HepG2 (cell line): ENCODE data around the gene MYO1C. TPM values are rescaled to one million over a fixed set of nuclear protein-coding genes. Genes with fewer than 3 reads are reported as not detected.

Source experiments
- CCDC6 ChIP-seq: sonication (generic); formaldehyde crosslinking; IDR thresholded peaks from 2 replicates; pipeline ENCODE4 v1.8.1; 2022; ENCODE audit warnings: mild to moderate bottlenecking, missing genetic modification reagents, moderate library complexity
- DNMT1 ChIP-seq: sonication (generic); formaldehyde crosslinking; IDR thresholded peaks from 2 replicates; pipeline ENCODE4 v1.5.1; 2020; ENCODE audit warnings: mild to moderate bottlenecking, missing genetic modification reagents
- GABPA ChIP-seq, 2 experiments: IDR thresholded peaks; 2 replicates each; pipeline ENCODE4 v1.6.1; 2011 to 2016; ENCODE audit warnings: low read depth in 2 of 2, low read length in 1 of 2, missing biosample characterization in 1 of 2, missing genetic modification characterization in 1 of 2
- JUN ChIP-seq: sonication (generic); formaldehyde crosslinking; IDR thresholded peaks from 2 replicates; pipeline ENCODE4 v1.4.0; 2020; ENCODE audit warnings: mild to moderate bottlenecking, missing genetic modification reagents
- KDM2A ChIP-seq: sonication (generic); formaldehyde crosslinking; IDR thresholded peaks from 2 replicates; pipeline ENCODE4 v1.4.0; 2020; ENCODE audit warnings: low read depth, missing genetic modification reagents, borderline replicate concordance
- KLF6 ChIP-seq: IDR thresholded peaks from 2 replicates; pipeline ENCODE4 v1.8.0; 2016; ENCODE audit warnings: missing biosample characterization, missing genetic modification reagents
- NBN ChIP-seq: fragments of 450-650 bp; conservative IDR thresholded peaks from 2 replicates; pipeline ENCODE4 v1.6.1; 2017
- TBX2 ChIP-seq: sonication (generic); formaldehyde crosslinking; IDR thresholded peaks from 2 replicates; pipeline ENCODE4 v1.5.0; 2020; ENCODE audit warnings: missing genetic modification reagents, mild to moderate bottlenecking, borderline replicate concordance
- ZNF34 ChIP-seq: sonication (generic); formaldehyde crosslinking; IDR thresholded peaks from 2 replicates; pipeline ENCODE4 v1.4.0; 2020; ENCODE audit warnings: mild to moderate bottlenecking, missing genetic modification reagents, borderline replicate concordance
- ZNF441 ChIP-seq: sonication (generic); formaldehyde crosslinking; IDR thresholded peaks from 2 replicates; pipeline ENCODE4 v1.7.0; 2021; ENCODE audit warnings: missing genetic modification reagents, borderline replicate concordance
- ZNF605 ChIP-seq: sonication (generic); formaldehyde crosslinking; IDR thresholded peaks from 2 replicates; pipeline ENCODE4 v1.8.0; 2022; ENCODE audit warnings: mild to moderate bottlenecking, missing genetic modification reagents
- polyA plus RNA-seq, 8 experiments: library from polyadenylated mRNA; depleted of rRNA in 3 of 8; stranded (reverse) in 7 of 8; unstranded in 1 of 8; fragments of >200 nt; fragmentation: Illumina TruSeq in 4 of 8; extraction: Trizol in 4 of 8; gene quantifications; 2 replicates each; pipeline versions ENCODE4 v1.2.1 to v1.2.3, GENCODE V29; 2011 to 2016; ENCODE audit warnings: low read depth in 4 of 8, missing spikeins in 1 of 8, mixed read lengths in 1 of 8; ENCODE audit not compliant: insufficient read depth in 1 of 8
- total RNA-seq, 5 experiments: library from RNA; depleted of rRNA; stranded (reverse); fragments of >200 nt; fragmentation: Illumina TruSeq; extraction: Trizol; gene quantifications; 2 replicates each; pipeline ENCODE4 v1.2.3, GENCODE V29; 2016; ENCODE audit warnings: low read depth in 1 of 5
- TF ChIP-seq, protein P1 (sequence below): IDR thresholded peaks from 2 replicates; pipeline ENCODE4 v1.6.1; 2016; ENCODE audit warnings: low read depth, missing genetic modification reagents, missing compliant biosample characterization
- TF ChIP-seq, protein P2 (sequence below): sonication (generic); formaldehyde crosslinking; IDR thresholded peaks from 2 replicates; pipeline ENCODE4 v1.4.0; 2020; ENCODE audit warnings: missing genetic modification reagents, borderline replicate concordance
- TF ChIP-seq, protein P3 (sequence below): sonication (generic); formaldehyde crosslinking; IDR thresholded peaks from 2 replicates; pipeline ENCODE4 v1.8.1; 2022; ENCODE audit warnings: low read depth, mild to moderate bottlenecking, missing genetic modification reagents
- TF ChIP-seq, protein P4 (sequence below): sonication (generic); formaldehyde crosslinking; IDR thresholded peaks from 2 replicates; pipeline ENCODE4 v1.4.0; 2020; ENCODE audit warnings: low read depth, mild to moderate bottlenecking, missing genetic modification reagents

The MYO1C gene
- total and polyA plus RNA-seq, 2 of the 13 experiments (the other 11 are each of a cell fraction or from before 2014, with no cell fraction given), result 22.7 to 40.8 TPM

DNA sequence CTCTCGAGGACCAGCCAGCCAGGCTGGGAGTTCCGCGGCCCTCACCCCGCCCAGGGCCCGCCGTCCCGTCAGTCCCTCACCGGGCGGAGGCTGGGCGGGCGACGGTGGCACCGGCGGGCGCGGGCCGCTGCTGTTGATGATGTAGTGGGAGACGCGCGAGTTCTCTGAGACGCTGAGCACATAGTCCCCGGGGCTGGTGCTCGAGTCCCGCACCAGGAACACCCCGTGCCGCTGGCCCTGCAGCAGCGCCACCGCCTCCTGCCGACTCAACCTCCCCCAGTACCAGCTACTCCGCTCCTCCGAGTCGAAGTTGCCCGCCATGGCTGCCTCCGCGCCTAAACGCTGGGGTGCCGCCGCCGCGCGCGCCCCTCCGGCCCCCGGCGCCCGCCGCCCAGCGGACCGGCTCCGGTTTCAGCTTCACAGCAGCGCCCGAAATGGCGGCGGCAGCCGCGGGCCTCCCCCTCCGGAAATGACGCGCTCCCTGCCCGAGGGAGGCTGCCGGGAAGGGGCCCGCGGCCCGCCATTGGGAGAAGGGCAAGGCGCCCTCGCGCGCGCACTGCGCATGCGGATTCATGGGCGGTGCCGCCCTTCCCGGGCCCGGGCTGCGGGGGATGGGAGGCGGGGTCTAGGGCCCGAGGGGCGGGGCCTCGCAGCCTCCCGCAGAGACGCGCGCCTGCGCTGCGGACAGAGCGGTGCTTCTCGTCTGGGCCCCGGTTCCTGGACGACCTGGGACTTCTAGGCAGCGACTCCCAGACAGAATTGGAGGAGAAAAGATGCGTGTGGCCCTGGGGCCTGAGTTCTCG lies 36.5 kb downstream of the MYO1C start, which contains the start of gene CRK (continued):
- TF ChIP-seq, protein P1, sequence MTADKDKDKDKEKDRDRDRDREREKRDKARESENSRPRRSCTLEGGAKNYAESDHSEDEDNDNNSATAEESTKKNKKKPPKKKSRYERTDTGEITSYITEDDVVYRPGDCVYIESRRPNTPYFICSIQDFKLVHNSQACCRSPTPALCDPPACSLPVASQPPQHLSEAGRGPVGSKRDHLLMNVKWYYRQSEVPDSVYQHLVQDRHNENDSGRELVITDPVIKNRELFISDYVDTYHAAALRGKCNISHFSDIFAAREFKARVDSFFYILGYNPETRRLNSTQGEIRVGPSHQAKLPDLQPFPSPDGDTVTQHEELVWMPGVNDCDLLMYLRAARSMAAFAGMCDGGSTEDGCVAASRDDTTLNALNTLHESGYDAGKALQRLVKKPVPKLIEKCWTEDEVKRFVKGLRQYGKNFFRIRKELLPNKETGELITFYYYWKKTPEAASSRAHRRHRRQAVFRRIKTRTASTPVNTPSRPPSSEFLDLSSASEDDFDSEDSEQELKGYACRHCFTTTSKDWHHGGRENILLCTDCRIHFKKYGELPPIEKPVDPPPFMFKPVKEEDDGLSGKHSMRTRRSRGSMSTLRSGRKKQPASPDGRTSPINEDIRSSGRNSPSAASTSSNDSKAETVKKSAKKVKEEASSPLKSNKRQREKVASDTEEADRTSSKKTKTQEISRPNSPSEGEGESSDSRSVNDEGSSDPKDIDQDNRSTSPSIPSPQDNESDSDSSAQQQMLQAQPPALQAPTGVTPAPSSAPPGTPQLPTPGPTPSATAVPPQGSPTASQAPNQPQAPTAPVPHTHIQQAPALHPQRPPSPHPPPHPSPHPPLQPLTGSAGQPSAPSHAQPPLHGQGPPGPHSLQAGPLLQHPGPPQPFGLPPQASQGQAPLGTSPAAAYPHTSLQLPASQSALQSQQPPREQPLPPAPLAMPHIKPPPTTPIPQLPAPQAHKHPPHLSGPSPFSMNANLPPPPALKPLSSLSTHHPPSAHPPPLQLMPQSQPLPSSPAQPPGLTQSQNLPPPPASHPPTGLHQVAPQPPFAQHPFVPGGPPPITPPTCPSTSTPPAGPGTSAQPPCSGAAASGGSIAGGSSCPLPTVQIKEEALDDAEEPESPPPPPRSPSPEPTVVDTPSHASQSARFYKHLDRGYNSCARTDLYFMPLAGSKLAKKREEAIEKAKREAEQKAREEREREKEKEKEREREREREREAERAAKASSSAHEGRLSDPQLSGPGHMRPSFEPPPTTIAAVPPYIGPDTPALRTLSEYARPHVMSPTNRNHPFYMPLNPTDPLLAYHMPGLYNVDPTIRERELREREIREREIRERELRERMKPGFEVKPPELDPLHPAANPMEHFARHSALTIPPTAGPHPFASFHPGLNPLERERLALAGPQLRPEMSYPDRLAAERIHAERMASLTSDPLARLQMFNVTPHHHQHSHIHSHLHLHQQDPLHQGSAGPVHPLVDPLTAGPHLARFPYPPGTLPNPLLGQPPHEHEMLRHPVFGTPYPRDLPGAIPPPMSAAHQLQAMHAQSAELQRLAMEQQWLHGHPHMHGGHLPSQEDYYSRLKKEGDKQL, result no peak
- peak; percentile 57; the same call in 1 of the 2 replicates for TF ChIP-seq JUN
- peak; percentile 65; the same call in 1 of the 2 replicates for TF ChIP-seq CCDC6
- no peak for TF ChIP-seq DNMT1
- 0 out of 2 replicates have a peak, but pooled peaks have one; percentile 34 for TF ChIP-seq KLF6 (CRISPR knock-in tag)
- TF ChIP-seq TBX2, result 0 out of 2 replicates have a peak, but pooled peaks have one; percentile 34
- TF ChIP-seq, protein P2, sequence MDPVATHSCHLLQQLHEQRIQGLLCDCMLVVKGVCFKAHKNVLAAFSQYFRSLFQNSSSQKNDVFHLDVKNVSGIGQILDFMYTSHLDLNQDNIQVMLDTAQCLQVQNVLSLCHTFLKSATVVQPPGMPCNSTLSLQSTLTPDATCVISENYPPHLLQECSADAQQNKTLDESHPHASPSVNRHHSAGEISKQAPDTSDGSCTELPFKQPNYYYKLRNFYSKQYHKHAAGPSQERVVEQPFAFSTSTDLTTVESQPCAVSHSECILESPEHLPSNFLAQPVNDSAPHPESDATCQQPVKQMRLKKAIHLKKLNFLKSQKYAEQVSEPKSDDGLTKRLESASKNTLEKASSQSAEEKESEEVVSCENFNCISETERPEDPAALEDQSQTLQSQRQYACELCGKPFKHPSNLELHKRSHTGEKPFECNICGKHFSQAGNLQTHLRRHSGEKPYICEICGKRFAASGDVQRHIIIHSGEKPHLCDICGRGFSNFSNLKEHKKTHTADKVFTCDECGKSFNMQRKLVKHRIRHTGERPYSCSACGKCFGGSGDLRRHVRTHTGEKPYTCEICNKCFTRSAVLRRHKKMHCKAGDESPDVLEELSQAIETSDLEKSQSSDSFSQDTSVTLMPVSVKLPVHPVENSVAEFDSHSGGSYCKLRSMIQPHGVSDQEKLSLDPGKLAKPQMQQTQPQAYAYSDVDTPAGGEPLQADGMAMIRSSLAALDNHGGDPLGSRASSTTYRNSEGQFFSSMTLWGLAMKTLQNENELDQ (CRISPR knock-in tag), result no peak
- TF ChIP-seq ZNF605 (CRISPR knock-in tag), result no peak
- no peak for TF ChIP-seq NBN
- TF ChIP-seq ZNF34, result 0 out of 2 replicates have a peak, but pooled peaks have one; percentile 10
- peak; percentile 90 for TF ChIP-seq GABPA (IDR thresholded peaks at IDR 0.05; ENCODE audit: low read depth, low read length)
- peak; percentile 90 for TF ChIP-seq GABPA (CRISPR knock-in tag; IDR thresholded peaks at IDR 0.05; ENCODE audit: low read depth)
- TF ChIP-seq ZNF441 (CRISPR knock-in tag), result no peak; the same call in 1 of the 2 replicates
- TF ChIP-seq, protein P3, sequence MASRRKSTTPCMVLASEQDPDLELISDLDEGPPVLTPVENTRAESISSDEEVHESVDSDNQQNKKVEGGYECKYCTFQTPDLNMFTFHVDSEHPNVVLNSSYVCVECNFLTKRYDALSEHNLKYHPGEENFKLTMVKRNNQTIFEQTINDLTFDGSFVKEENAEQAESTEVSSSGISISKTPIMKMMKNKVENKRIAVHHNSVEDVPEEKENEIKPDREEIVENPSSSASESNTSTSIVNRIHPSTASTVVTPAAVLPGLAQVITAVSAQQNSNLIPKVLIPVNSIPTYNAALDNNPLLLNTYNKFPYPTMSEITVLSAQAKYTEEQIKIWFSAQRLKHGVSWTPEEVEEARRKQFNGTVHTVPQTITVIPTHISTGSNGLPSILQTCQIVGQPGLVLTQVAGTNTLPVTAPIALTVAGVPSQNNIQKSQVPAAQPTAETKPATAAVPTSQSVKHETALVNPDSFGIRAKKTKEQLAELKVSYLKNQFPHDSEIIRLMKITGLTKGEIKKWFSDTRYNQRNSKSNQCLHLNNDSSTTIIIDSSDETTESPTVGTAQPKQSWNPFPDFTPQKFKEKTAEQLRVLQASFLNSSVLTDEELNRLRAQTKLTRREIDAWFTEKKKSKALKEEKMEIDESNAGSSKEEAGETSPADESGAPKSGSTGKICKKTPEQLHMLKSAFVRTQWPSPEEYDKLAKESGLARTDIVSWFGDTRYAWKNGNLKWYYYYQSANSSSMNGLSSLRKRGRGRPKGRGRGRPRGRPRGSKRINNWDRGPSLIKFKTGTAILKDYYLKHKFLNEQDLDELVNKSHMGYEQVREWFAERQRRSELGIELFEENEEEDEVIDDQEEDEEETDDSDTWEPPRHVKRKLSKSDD (CRISPR knock-in tag), result peak; percentile 69; the same call in 1 of the 2 replicates
- TF ChIP-seq KDM2A, result peak; percentile 99
- TF ChIP-seq, protein P4, sequence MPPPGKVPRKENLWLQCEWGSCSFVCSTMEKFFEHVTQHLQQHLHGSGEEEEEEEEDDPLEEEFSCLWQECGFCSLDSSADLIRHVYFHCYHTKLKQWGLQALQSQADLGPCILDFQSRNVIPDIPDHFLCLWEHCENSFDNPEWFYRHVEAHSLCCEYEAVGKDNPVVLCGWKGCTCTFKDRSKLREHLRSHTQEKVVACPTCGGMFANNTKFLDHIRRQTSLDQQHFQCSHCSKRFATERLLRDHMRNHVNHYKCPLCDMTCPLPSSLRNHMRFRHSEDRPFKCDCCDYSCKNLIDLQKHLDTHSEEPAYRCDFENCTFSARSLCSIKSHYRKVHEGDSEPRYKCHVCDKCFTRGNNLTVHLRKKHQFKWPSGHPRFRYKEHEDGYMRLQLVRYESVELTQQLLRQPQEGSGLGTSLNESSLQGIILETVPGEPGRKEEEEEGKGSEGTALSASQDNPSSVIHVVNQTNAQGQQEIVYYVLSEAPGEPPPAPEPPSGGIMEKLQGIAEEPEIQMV (CRISPR knock-in tag), result peak; percentile 64; the same call in 1 of the 2 replicates
